OCI-LY7 (cell line): ENCODE measurements around the gene TRPM2.

Source experiments
- CTCF ChIP-seq: fragments of 200-600 bp; sonication (generic); conservative IDR thresholded peaks from 2 replicates; pipeline ENCODE4 v1.5.1; 2014; ENCODE audit warnings: mild to moderate bottlenecking, antibody characterized with exemption, low read length, moderate library complexity, mixed read lengths
- EZH2phosphoT487 ChIP-seq: fragments of 200-600 bp; sonication (generic); IDR thresholded peaks from 2 replicates; pipeline ENCODE4 v1.6.1; 2018; ENCODE audit warnings: low read depth, borderline replicate concordance, mild to moderate bottlenecking, mixed run types, antibody characterized with exemption, low read length, moderate library complexity, mixed read lengths

GRCh38 chr21:44364151-44365053, 11.0 kb downstream of the TRPM2 start:
- TF ChIP-seq CTCF (0 out of 2 replicates have a peak, but pooled peaks have one; percentile 33), EZH2phosphoT487 (no peak)
